Measurements from ENCODE around the gene PRDM16.
"Not testable (repeated sequence)": the region's sequence is repeated elsewhere in the genome, so short reads cannot be mapped to it uniquely, and the experiment has no call there.

The PRDM16 gene

DNA sequence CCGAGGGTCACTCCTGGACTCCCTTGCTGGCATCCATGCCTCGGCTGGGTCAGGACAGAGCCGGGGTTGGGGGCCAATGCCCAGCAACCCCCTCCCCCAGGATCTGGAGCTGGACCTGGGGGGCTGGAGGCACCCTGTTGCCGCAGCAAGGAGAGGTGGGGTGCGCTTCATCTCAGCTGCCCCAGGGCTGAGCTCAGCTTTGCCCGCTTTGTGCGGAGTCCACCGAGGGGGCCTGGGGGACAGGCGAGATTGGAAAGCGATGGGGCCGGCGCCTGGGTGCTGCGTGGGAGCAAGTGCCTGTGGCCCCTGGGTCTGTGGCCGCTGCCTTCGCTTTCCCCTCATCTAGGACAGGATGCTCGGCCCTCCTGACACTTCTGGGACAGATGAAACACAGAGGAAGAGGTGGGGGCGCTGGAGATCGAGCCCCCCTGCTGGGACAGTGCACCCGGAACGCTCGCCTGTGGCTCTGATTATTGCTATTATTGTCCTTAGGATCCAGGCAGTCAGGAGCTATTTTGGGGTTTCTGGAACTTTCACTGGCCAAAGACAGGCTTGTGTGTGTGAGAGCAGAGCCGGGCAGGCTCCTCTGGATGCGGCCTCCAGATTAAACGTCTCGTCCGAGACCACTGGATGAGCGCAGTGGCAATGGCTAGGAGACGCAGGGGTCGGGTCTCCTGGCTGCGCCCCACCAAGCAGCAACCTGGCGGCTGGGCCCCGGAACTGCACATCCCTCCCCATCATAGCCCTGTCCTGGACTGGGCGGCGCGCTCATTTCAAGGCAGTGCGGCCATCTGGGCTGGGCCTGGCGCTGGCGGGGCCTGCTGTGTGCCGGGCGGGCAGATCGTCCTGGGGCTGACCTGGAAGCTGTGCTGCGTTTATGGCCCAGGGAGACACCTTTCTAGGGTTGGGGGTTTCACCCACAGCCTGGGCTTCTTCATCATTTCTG lies 13.8 kb downstream of the PRDM16 start:
- Mint-ChIP-seq H3K4me3 (no peak overlapping the region), H3K4me1 (ENCODE audit: low read depth) (no peaks in the 10 kb centered on the region), H3K9me3 (no peaks in the 10 kb centered on the region), H3K36me3 (ENCODE audit: low read depth) (no peaks in the 10 kb centered on the region), H3K27me3 (peaks cover 34% of the 10 kb centered on the region), H3K27ac (no peak overlapping the region)
- intact Hi-C loops (cut with micrococcal nuclease): no loop called here

DNA sequence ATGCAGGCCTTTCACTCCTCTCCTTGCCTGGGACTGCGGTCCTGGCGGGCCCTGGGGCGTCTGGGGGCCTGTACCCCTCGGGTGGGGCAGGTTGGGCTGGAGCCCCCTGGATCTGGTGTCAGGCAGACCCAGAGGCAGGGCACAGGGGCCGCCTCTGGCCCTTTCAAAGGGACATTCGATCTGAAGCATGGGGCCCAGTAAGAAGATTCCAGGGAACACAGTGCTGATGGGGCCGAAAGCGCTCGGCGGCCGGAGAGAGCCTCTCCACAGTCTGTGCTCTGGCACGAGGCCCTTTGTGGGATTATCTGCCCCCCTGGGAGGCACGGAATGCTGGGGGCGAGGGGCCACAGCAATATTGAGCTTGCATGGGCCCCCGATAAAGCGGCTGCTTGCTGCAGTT lies 15.2 kb downstream of the PRDM16 start:
- intact Hi-C loops (cut with micrococcal nuclease): no loop called here
- no peaks in the 10 kb centered on the region for H3K36me3 Mint-ChIP-seq (ENCODE audit: low read depth)

DNA sequence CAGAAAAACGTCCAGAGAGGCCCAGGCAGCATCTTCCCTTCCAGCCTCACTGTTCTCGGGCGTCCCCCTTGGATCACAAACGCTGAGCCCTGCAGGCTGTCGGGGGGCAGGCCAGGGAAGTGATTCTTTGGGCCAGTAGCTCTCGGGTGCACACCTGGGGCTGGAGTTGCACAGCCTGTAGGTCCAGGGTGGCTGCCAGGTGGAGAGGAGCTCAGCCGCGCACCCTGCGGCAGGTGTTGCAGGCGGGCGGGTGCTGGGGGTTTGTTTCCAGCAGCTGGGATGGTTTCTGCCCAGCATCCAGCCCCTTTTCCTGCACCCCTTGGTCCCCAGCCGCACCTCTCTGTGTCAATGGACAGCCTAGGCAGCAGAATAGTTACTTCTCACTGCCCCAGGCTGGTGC lies 15.7 kb downstream of the PRDM16 start:
- Mint-ChIP-seq H3K4me3 (no peak overlapping the region), H3K4me1 (ENCODE audit: low read depth) (no peaks in the 10 kb centered on the region), H3K27me3 (peaks cover 16% of the 10 kb centered on the region), H3K27ac (no peak overlapping the region), H3K36me3 (ENCODE audit: low read depth) (no peaks in the 10 kb centered on the region), H3K9me3 (no peaks in the 10 kb centered on the region)
- intact Hi-C loops (cut with micrococcal nuclease): no loop called here

More for the DNA sequence above, 15.2 kb downstream of the PRDM16 start:
- Mint-ChIP-seq H3K27me3 (peaks cover 21% of the 10 kb centered on the region), H3K27ac (no peak overlapping the region), H3K9me3 (no peaks in the 10 kb centered on the region), H3K4me3 (no peak overlapping the region), H3K4me1 (ENCODE audit: low read depth) (no peaks in the 10 kb centered on the region)

DNA sequence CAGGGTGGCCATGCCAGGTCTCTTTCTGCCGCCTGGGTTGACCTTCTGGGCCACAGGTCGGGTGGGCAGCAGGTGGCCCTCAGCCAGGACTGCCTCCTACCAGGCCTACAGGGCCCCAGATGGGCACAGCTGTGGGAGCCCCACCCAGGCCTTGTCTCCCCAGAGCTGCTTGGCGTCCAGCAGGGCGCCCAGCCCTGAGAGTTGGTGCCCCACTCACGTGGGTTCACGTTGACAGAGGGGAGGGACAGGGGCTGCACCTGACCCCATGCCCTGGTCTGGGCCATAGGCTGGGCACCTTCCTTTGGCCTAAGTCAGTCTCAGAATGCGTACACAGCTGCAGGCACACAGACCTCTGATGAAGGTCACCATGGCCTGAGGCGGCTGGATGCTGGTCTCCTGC lies 16.7 kb downstream of the PRDM16 start:
- Mint-ChIP-seq H3K36me3 (ENCODE audit: low read depth) (no peaks in the 10 kb centered on the region), H3K4me1 (ENCODE audit: low read depth) (no peaks in the 10 kb centered on the region), H3K9me3 (no peaks in the 10 kb centered on the region), H3K4me3 (no peak overlapping the region), H3K27ac (no peak overlapping the region), H3K27me3 (peaks cover 6% of the 10 kb centered on the region)
- intact Hi-C loops (cut with micrococcal nuclease): no loop called here

DNA sequence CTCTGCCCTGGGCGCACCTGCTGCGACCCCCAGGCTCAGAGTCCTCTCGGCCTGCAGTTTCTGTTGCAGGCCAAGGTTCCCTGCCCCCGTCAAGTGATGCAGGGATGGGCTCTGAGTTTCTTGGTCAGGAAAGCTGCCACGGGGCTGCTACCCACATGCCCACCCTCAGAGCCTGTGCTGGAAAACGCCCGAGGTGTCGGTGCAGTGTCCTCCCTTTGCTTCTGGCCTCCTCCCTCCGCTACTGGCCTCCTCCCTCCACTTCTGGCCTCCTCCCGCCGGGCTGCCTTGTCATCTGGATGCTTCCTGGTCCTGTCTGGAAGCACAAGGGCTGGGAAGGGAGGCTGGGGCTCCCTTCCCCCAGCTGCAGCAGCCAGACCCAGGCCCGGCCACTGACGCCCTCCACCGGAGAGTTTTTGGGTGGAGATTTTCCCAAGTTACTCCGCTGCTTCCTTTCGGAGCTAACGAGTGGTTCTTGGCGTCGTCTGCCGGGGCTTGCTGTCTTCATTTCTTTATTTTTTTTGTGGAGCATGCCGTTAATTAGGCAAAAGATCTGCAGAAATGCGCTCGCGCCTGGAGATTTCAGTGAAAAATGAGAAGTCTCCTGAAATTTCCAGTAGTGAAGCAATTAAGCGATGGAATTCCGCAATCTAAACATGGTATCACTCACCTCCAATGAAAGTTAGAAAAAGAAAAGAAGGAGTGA lies 17.4 kb downstream of the PRDM16 start:
- intact Hi-C loops (cut with micrococcal nuclease): no loop called here
- Mint-ChIP-seq H3K27me3 (peaks cover 4% of the 10 kb centered on the region), H3K9me3 (no peaks in the 10 kb centered on the region), H3K4me3 (no peak overlapping the region), H3K4me1 (ENCODE audit: low read depth) (no peaks in the 10 kb centered on the region), H3K27ac (no peak overlapping the region), H3K36me3 (ENCODE audit: low read depth) (no peaks in the 10 kb centered on the region)

DNA sequence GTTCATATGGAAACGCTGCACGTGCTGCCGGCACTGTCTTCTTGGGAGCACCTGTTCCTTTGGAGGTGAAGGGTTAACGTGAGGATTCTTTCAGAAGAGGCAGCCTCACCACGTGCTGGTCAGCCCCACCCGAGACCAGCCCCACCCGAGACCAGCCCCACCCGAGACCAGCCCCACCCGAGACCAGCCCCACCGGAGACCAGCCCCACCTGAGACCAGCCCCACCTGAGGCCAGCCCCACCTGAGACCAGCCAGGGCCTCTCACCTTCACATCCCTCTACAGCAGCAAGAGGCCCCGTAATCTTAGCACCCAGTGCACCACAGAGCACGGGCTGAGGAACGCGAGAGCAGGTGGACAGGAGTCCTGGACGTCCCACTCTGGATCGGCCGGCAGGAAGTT lies 18.0 kb downstream of the PRDM16 start:
- no peaks in the 10 kb centered on the region for H3K4me1 Mint-ChIP-seq (ENCODE audit: low read depth)

DNA sequence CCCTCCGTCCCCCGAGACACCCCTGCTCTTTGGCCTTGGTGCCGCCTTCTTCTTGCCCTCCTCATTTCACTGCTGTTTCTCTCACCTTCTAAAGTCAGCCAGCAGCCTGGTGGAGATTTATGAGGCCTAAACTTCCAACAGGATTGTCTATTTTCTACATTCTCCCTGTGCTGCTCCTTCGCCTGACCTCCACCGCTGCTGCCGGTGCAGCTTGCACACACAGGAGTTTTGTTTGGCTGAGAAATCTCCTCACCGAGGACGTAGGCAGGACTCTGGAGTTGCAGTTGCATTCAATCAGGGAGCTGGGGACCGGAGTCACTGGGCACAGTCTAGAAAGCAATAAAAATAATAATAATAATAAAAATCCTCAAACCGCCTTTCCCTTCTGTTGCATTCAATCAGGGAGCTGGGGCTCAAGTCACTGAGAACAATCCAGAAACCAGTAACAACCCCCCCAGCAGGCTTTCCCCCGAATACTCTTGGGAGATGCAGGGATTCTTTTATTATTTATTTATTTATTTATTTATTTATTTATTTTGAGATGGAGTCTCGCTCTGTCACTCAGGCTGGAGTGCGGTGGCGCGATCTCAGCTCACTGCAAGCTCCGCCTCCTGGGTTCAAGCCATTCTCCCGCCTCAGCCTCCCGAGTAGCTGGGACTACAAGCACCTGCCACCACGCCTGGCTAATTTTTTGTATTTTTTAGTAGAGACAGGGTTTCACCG lies 19.1 kb downstream of the PRDM16 start:
- intact Hi-C loops (cut with micrococcal nuclease); H3K4me3 Mint-ChIP-seq; H3K9me3 Mint-ChIP-seq; H3K27ac Mint-ChIP-seq; H3K27me3 Mint-ChIP-seq; H3K4me1 Mint-ChIP-seq (ENCODE audit: low read depth); H3K36me3 Mint-ChIP-seq (ENCODE audit: low read depth): not testable (repeated sequence)

More for the DNA sequence above, 18.0 kb downstream of the PRDM16 start:
- no peaks in the 10 kb centered on the region for H3K9me3 Mint-ChIP-seq
- H3K4me3 Mint-ChIP-seq: no peak overlapping the region
- H3K27ac Mint-ChIP-seq: no peak overlapping the region
- no peaks in the 10 kb centered on the region for H3K36me3 Mint-ChIP-seq (ENCODE audit: low read depth)
- peaks cover 2% of the 10 kb centered on the region for H3K27me3 Mint-ChIP-seq
- intact Hi-C loops (cut with micrococcal nuclease): no loop called here

DNA sequence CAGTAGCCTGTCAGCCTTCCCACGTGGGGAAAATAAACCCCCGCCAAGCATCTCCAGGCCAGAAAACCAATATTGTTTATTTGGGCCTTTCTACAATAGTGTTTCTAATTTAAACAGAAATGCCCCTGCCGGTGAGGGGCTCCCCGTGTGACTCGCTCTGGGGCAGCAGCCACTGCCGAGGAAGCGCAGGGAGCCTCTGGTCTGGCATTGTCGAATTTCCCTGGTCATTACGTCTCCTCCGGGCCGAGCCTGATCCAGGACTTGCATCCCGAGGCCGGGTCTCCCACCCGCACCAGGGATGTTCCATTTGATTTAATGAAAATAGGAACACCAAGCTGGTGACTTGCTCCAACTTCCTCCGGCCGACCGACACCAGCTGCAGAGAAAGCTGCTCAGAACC lies 20.5 kb downstream of the PRDM16 start:
- intact Hi-C loops (cut with micrococcal nuclease): no loop called here
- Mint-ChIP-seq H3K9me3 (no peaks in the 10 kb centered on the region), H3K4me1 (ENCODE audit: low read depth) (peaks cover 6% of the 10 kb centered on the region)

DNA sequence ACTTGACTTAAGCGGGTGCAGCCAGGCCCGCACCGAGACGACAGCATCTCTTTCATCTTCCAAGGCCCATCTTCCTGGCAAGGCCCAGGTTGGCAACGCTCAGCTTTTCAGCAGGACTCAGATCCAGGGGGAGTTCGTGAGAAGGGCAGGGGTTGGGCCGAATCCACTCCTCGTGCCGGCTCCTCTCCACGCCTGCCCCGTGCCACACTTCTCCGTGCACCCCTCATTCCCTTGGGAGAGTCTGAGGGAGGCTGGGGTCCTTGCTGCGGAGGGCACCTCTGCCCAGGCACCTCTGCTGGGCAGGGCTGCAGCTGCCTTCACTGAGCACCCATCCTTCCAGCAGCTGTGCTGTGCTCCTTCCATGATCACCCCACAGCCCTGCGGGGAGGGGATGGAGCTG lies 22.3 kb downstream of the PRDM16 start:
- Mint-ChIP-seq H3K4me1 (ENCODE audit: low read depth) (peaks cover 6% of the 10 kb centered on the region), H3K36me3 (ENCODE audit: low read depth) (no peaks in the 10 kb centered on the region), H3K27me3 (peaks cover 13% of the 10 kb centered on the region), H3K4me3 (no peak overlapping the region), H3K27ac (no peak overlapping the region), H3K9me3 (no peaks in the 10 kb centered on the region)
- intact Hi-C loops (cut with micrococcal nuclease): no loop called here

More for the DNA sequence above, 20.5 kb downstream of the PRDM16 start:
- H3K36me3 Mint-ChIP-seq (ENCODE audit: low read depth): no peaks in the 10 kb centered on the region
- H3K27me3 Mint-ChIP-seq: peaks cover 9% of the 10 kb centered on the region
- H3K4me3 Mint-ChIP-seq: no peak overlapping the region
- H3K27ac Mint-ChIP-seq: no peak overlapping the region

DNA sequence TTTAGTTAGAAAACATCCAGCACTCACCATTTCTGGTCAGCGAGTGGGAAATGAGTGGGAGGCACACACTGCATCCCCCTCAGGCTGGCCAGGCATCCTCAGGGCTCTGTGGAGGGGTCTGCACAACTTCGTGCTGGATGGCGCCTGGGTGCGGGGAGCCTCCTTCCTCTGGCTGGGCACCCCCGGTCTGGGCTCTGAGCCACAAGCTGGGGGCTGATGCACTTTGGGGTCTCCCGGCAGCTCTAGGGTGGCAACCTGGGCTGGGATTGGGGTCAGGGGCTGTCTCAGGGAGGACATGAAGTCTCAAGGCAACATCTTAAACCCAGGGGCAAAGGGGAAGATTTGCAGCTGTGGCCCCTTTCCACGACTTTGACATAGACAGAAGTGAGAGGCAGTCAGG lies 23.5 kb downstream of the PRDM16 start:
- Mint-ChIP-seq H3K4me3 (no peak overlapping the region), H3K4me1 (ENCODE audit: low read depth) (peaks cover 6% of the 10 kb centered on the region), H3K9me3 (no peaks in the 10 kb centered on the region), H3K36me3 (ENCODE audit: low read depth) (no peaks in the 10 kb centered on the region), H3K27ac (no peak overlapping the region), H3K27me3 (peaks cover 12% of the 10 kb centered on the region)
- intact Hi-C loops (cut with micrococcal nuclease): no loop called here

DNA sequence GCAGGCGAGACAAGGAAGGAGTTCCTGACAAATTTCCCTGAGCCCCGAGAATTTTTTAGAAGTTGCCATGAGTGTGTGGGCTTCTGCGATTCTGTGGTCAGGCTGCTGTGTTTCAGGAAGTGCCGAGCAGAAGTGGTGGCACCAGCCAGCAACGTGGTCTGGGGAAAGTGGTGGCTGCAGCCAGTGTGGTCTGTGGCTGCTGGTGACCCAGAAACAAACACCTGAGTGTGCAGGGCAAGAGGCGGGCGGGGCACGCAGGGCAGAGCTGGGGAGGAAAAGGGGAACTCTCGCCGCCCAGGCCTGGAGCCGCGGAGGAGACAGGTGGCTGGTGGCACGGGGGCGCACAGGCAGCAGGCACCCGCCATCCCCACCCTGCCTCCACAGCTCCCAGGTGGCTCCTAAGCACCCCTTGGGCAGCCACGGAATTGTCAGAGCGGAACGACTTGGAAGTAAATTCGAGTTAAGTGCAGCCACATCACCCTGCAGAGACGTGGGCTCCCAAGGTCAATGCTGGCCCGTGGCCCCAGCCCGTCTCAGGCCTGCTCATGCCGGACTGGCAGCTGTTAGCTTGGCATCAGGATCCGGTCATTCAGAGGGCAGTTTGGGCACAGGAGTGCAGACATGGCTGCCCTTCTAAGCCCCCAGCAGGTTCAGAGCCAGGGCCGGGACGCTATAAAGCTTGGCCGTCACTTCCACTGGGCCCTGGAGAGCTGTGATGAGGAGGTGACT lies 25.1 kb downstream of the PRDM16 start:
- H3K4me1 Mint-ChIP-seq (ENCODE audit: low read depth): peaks cover 6% of the 10 kb centered on the region
- no peak overlapping the region for H3K27ac Mint-ChIP-seq
- H3K27me3 Mint-ChIP-seq: peaks cover 12% of the 10 kb centered on the region
- H3K36me3 Mint-ChIP-seq (ENCODE audit: low read depth): no peaks in the 10 kb centered on the region
- H3K4me3 Mint-ChIP-seq: no peak overlapping the region
- no peaks in the 10 kb centered on the region for H3K9me3 Mint-ChIP-seq
- intact Hi-C loops (cut with micrococcal nuclease): no loop called here

DNA sequence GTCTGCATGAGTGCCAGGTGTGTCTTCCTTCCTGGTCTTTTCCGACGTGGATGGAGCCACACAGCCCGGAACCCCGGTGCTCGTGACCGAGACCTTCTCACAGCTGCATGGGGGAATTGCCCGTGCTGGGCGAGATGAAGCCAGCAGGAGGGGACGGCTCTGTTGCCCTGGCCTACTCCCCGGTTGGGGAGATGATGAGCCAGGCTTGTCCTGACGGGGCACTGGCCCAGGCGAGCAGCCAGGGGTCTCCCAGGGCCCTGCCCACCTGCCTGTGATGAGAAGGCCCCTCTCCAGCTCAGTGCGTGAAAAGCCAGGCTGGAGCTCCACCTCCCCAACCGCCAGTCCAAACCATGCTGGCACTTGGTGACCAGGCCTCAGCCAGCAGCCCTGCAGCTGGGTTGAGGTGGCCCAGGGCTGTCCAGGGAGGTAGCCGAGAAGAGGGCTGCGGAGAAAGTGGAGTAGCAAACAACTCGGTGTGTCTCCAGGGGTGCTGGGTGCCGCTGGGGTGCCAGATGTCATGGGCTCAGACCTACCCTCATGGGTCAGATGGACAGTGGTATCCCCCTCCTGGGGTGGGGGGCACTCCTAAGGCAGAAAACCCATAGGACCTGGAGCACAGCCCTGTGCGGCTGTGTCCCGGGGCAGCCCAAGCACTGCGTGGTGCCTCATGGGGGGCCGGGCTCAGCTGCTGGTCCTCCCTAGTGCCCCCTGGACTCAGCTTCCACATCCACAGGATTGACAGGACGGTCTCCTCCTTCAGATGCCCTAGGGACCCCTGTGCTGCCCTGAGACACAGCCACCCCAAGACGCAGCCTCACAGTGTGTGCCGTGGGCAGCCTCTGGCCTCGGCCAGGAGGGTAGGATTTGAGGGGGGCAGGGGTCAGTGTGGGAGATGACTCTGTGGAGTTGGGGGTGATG lies 26.1 kb downstream of the PRDM16 start:
- Mint-ChIP-seq H3K9me3 (no peaks in the 10 kb centered on the region), H3K27ac (no peak overlapping the region), H3K27me3 (peaks cover 12% of the 10 kb centered on the region), H3K36me3 (ENCODE audit: low read depth) (no peaks in the 10 kb centered on the region), H3K4me3 (no peak overlapping the region), H3K4me1 (ENCODE audit: low read depth) (peaks cover 6% of the 10 kb centered on the region)
- intact Hi-C loops (cut with micrococcal nuclease): no loop called here

DNA sequence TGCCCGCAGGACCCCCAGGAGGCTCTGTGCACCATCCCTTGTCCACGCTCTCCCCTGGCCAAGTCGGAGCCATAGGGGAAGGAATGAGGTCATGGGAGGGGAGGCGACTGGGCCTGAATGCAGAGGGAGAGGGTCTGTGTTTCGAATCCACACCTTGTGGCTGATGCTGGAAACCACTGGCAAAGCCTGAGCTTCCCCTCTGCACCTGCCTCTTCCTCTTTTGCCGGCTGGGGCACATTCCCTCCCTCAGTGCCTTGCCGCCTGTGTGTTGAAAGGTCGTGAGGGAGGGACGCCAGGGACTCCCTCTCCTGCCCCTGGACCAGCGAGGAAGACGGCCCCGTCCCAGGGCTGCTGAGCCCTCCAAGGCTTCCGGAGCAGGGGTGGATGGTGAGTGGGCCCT lies 27.3 kb downstream of the PRDM16 start:
- Mint-ChIP-seq H3K36me3 (ENCODE audit: low read depth) (no peaks in the 10 kb centered on the region), H3K9me3 (no peaks in the 10 kb centered on the region), H3K4me3 (no peak overlapping the region), H3K27ac (no peak overlapping the region), H3K27me3 (peaks cover 12% of the 10 kb centered on the region), H3K4me1 (ENCODE audit: low read depth) (peaks cover 6% of the 10 kb centered on the region)
- intact Hi-C loops (cut with micrococcal nuclease): no loop called here

Data from dendritic cell treated with granulocyte-macrophage colony-stimulating factor and Interleukin-4, amounts not matched to agents 40 ng/mL and 50 ng/mL, for 4 days (primary cell).